ENCODE data around the gene EXOC5. TPM values are rescaled to one million over a fixed set of nuclear protein-coding genes. Genes with fewer than 3 reads are reported as not detected.
"Not testable (repeated sequence)": the region's sequence is repeated elsewhere in the genome, so short reads cannot be mapped to it uniquely, and the experiment has no call there.

EXOC5 gene
- total RNA-seq, 4 donors from 2014 or later: 21.8 to 29.8 (median 28.8) TPM

DNA sequence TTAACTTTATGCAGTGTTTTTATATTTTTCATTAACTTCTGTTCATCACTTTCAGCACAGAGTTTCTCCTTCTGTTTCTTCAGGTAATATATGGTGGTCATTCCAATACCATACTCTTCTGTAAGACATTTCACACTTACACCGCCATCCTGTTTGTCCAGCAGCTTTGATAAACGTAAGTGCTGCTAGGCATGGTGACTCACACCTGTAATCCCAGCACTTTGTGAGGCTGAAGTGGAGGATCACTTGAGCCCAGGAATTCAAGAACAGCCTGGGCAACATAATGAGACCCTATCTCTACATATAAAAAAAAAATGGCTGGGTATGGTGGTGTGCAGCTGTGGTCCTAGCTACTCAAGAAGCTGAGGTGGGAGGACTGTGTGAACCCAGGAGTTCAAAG lies 55.8 kb downstream of the EXOC5 start:
- Histone ChIP-seq H3K27me3 (no peaks in the 10 kb centered on the region), H3K4me1 (no peaks in the 10 kb centered on the region), H3K9me3 (no peaks in the 10 kb centered on the region), H3K27ac (no peak overlapping the region), H3K4me3 (no peak overlapping the region), H3K36me3 (peaks cover 74% of the 10 kb centered on the region)
- no peak for TF ChIP-seq POLR2A (IDR thresholded peaks at IDR 0.05)
- TF ChIP-seq, protein P1, sequence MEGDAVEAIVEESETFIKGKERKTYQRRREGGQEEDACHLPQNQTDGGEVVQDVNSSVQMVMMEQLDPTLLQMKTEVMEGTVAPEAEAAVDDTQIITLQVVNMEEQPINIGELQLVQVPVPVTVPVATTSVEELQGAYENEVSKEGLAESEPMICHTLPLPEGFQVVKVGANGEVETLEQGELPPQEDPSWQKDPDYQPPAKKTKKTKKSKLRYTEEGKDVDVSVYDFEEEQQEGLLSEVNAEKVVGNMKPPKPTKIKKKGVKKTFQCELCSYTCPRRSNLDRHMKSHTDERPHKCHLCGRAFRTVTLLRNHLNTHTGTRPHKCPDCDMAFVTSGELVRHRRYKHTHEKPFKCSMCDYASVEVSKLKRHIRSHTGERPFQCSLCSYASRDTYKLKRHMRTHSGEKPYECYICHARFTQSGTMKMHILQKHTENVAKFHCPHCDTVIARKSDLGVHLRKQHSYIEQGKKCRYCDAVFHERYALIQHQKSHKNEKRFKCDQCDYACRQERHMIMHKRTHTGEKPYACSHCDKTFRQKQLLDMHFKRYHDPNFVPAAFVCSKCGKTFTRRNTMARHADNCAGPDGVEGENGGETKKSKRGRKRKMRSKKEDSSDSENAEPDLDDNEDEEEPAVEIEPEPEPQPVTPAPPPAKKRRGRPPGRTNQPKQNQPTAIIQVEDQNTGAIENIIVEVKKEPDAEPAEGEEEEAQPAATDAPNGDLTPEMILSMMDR (IDR thresholded peaks at IDR 0.05): no peak
- TF ChIP-seq POLR2AphosphoS5 (IDR thresholded peaks at IDR 0.05): no peak
- no peak for TF ChIP-seq EP300 (IDR thresholded peaks at IDR 0.05)
- WGBS: 98% methylated on average over 2 of the region's 2 CpGs
- DNase-seq (ENCODE audit: low spot score in 2 of 2): no peak

DNA sequence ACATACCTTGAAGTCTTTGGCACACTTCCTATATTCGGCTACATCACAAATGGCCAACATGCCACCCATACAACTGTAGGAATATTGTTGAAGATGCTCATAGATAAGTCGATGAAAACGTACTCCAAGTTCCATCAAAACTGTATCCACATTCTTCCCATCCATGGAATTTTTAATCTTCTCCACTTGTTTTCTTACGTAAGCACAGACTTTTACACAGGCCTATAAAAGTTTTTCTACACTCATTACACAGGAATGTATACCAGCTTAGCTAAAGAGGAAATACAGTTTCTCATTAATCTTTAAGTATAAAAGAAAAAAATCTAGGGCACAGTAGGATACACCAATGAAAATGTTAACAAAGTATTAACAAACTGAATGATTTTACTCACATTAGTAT lies 59.1 kb downstream of the EXOC5 start:
- no peak overlapping the region for H3K4me3 ChIP-seq
- WGBS: 88% methylated on average over 4 of the region's 4 CpGs
- no peaks in the 10 kb centered on the region for H3K4me1 ChIP-seq
- no peaks in the 10 kb centered on the region for H3K9me3 ChIP-seq
- no peak for TF ChIP-seq POLR2A (IDR thresholded peaks at IDR 0.05)
- TF ChIP-seq POLR2AphosphoS5 (IDR thresholded peaks at IDR 0.05): no peak
- TF ChIP-seq EP300 (IDR thresholded peaks at IDR 0.05): no peak
- TF ChIP-seq, protein P1 (IDR thresholded peaks at IDR 0.05): no peak
- no peak for DNase-seq (ENCODE audit: low spot score in 2 of 2)
- peaks cover 60% of the 10 kb centered on the region for H3K36me3 ChIP-seq
- H3K27me3 ChIP-seq: no peaks in the 10 kb centered on the region
- H3K27ac ChIP-seq: no peak overlapping the region

DNA sequence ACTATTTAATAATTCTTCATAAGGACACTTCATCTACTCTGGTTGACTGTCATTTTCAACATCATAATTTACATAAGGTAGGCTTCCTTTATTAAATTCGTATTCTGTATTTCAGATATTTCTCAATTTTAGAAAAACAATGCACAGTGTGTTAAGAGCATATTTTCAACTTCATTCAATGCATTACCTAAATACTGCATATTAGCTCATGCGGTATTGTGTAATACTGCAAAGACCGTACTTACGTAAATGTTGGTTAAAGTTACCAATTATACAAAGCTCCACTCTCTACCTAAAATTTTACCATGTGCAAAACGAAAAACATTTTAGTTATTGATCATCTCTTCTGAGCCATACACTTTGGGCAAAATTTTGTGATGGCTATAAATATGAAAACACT lies 62.8 kb downstream of the EXOC5 start:
- WGBS: 95% methylated on average over 5 of the region's 5 CpGs
- DNase-seq (ENCODE audit: low spot score in 2 of 2): no peak
- H3K4me1 ChIP-seq: no peaks in the 10 kb centered on the region
- TF ChIP-seq, protein P1 (IDR thresholded peaks at IDR 0.05): no peak
- no peak for TF ChIP-seq POLR2A (IDR thresholded peaks at IDR 0.05)
- TF ChIP-seq EP300 (IDR thresholded peaks at IDR 0.05): no peak
- TF ChIP-seq POLR2AphosphoS5 (IDR thresholded peaks at IDR 0.05): no peak
- H3K9me3 ChIP-seq: no peaks in the 10 kb centered on the region
- H3K4me3 ChIP-seq: no peak overlapping the region
- no peak overlapping the region for H3K27ac ChIP-seq
- H3K27me3 ChIP-seq: no peaks in the 10 kb centered on the region
- peaks cover 27% of the 10 kb centered on the region for H3K36me3 ChIP-seq

DNA sequence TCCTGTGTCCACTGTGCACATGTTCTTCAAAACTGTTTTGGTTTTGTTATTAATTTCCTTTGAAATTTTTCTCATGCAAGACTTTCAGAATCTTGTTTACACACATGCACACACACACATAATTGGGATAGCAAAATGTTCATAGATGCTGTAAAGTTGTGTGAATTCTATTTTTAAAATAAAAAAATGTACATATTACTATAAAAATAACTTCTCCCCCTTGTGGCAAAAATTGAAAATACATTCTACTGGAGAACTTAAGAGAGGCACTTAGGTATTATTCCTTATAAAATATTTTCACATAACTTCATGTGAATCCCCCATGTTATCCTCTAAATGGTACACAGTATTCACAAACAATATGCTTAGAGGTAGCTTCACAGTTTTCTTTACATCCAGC lies 66.0 kb downstream of the EXOC5 start:
- not testable (repeated sequence) for H3K4me1 ChIP-seq; DNase-seq (ENCODE audit: low spot score in 2 of 2); H3K27me3 ChIP-seq; H3K9me3 ChIP-seq; H3K27ac ChIP-seq; H3K4me3 ChIP-seq; H3K36me3 ChIP-seq

DNA sequence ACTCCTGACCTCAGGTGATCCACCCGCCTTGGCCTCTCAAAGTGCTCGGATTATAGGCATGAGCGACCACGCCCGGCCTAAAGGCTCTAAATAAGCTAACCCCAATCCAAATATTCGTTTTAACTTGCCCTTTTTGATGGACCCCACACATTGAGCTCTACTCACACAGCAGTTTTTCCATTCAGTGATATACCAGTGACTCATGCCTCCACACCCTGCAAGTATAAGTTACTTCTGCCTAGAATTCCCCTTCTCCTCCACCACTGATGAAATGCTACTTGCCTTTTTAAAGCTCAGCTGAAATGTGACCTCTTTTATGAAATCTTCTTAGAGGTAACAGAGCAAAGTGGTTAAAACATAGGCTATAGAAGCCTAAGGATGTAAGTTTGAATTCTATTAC lies 68.8 kb downstream of the EXOC5 start:
- Histone ChIP-seq H3K27ac (no peak overlapping the region), H3K36me3 (no peaks in the 10 kb centered on the region), H3K9me3 (no peaks in the 10 kb centered on the region), H3K4me1 (no peaks in the 10 kb centered on the region), H3K4me3 (no peak overlapping the region), H3K27me3 (no peaks in the 10 kb centered on the region)
- 57% methylated on average over 6 of the region's 6 CpGs for WGBS
- TF ChIP-seq EP300 (IDR thresholded peaks at IDR 0.05) (no peak), POLR2A (IDR thresholded peaks at IDR 0.05) (no peak)
- TF ChIP-seq, protein P1 (IDR thresholded peaks at IDR 0.05): no peak
- DNase-seq (ENCODE audit: low spot score in 2 of 2): no peak

DNA sequence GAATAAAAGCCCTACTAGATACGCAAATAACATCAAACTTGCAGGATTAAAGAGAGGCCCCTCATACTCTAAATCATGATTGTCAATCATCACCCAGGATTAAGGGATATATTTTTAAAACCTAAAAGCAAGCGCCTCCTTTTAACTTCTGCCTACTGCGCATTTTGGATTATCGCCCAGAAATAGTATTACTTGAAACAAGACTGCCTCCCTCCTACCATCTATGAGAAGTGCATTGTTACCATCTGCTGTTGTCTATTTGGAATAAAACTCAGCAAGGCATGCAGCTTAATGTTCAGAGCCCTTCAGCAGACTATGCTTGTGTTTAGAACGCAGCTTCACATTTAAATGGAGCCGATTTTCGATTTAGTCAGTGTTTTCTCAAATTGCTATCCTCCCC lies 79.6 kb downstream of the EXOC5 start:
- H3K9me3 ChIP-seq: no peaks in the 10 kb centered on the region
- DNase-seq (ENCODE audit: low spot score in 2 of 2): no peak
- no peaks in the 10 kb centered on the region for H3K4me1 ChIP-seq
- no peak overlapping the region for H3K4me3 ChIP-seq
- TF ChIP-seq POLR2A (IDR thresholded peaks at IDR 0.05) (no peak), POLR2AphosphoS5 (IDR thresholded peaks at IDR 0.05) (no peak), EP300 (IDR thresholded peaks at IDR 0.05) (no peak)
- TF ChIP-seq, protein P1 (IDR thresholded peaks at IDR 0.05): no peak
- no peaks in the 10 kb centered on the region for H3K27me3 ChIP-seq
- H3K27ac ChIP-seq: no peak overlapping the region
- H3K36me3 ChIP-seq: no peaks in the 10 kb centered on the region
- WGBS: 49% methylated on average over 7 of the region's 7 CpGs

Data from suprapubic skin (tissue), 4 donors.